KMS-11 (cell line): ENCODE data around the gene DHRS1.
"Not testable (repeated sequence)": the region's sequence is repeated elsewhere in the genome, so short reads cannot be mapped to it uniquely, and the experiment has no call there.

Source experiments
- H2AFZ ChIP-seq: fragments of 200-600 bp; sonication (generic); 2 replicates; pipeline ENCODE4 v1.6.1; 2016; ENCODE audit warnings: antibody characterized with exemption, mixed run types, low read depth
- H3K27ac ChIP-seq: fragments of 200-600 bp; sonication (generic); 2 replicates; pipeline ENCODE4 v1.6.1; 2016; ENCODE audit warnings: mild to moderate bottlenecking, mixed run types
- H3K27me3 ChIP-seq: fragments of 200-600 bp; sonication (generic); 2 replicates; pipeline ENCODE4 v1.6.1; 2017; ENCODE audit warnings: mild to moderate bottlenecking, low read depth, mixed run types, moderate library complexity; ENCODE audit not compliant: insufficient read depth
- H3K36me3 ChIP-seq: fragments of 200-600 bp; sonication (generic); 2 replicates; pipeline ENCODE4 v1.6.1; 2017; ENCODE audit warnings: mild to moderate bottlenecking, mixed run types; ENCODE audit not compliant: insufficient read depth
- H3K4me1 ChIP-seq: fragments of 200-600 bp; sonication (generic); 2 replicates; pipeline ENCODE4 v1.6.1; 2016; ENCODE audit warnings: mild to moderate bottlenecking, low read depth, mixed run types; ENCODE audit not compliant: poor library complexity, severe bottlenecking
- H3K4me2 ChIP-seq: fragments of 200-600 bp; sonication (generic); 2 replicates; pipeline ENCODE4 v1.7.0; 2016; ENCODE audit warnings: mild to moderate bottlenecking, mixed run types
- H3K4me3 ChIP-seq: fragments of 200-600 bp; sonication (generic); IDR thresholded peaks from 2 replicates; pipeline ENCODE4 v1.6.1; 2017; ENCODE audit warnings: low read depth, low read length, mixed read lengths; ENCODE audit not compliant: insufficient read depth
- H3K79me2 ChIP-seq: fragments of 200-600 bp; sonication (generic); 2 replicates; pipeline ENCODE4 v1.6.1; 2016; ENCODE audit warnings: low read depth, mixed run types; ENCODE audit not compliant: insufficient read depth
- H3K9ac ChIP-seq: fragments of 200-600 bp; sonication (generic); 2 replicates; pipeline ENCODE4 v1.6.1; 2016; ENCODE audit warnings: mild to moderate bottlenecking, mixed run types
- H4K20me1 ChIP-seq: fragments of 200-600 bp; sonication (generic); 2 replicates; pipeline ENCODE4 v1.6.1; 2016; ENCODE audit warnings: mild to moderate bottlenecking, mixed run types; ENCODE audit not compliant: insufficient read depth
- CTCF ChIP-seq: fragments of 200-600 bp; sonication (generic); conservative IDR thresholded peaks from 2 replicates; pipeline ENCODE4 v1.6.1; 2017; ENCODE audit warnings: low read depth, mild to moderate bottlenecking, antibody characterized with exemption, low read length, moderate library complexity, mixed read lengths

DHRS1 gene

GRCh38 chr14:24329073-24329663 lies 29.6 kb upstream of the DHRS1 start:
- Histone ChIP-seq H3K79me2 (no peaks in the 10 kb centered on the region), H3K9ac (no peak overlapping the region), H3K4me1 (peaks cover 12% of the 10 kb centered on the region), H4K20me1 (no peaks in the 10 kb centered on the region), H3K27ac (no peak overlapping the region), H3K4me2 (no peak overlapping the region), H3K36me3 (no peaks in the 10 kb centered on the region), H2AFZ (no peak overlapping the region), H3K27me3 (peaks cover 11% of the 10 kb centered on the region; the same call in 1 of the 2 replicates), H3K4me3 (no peak overlapping the region)
- TF ChIP-seq CTCF, result no peak

DNA sequence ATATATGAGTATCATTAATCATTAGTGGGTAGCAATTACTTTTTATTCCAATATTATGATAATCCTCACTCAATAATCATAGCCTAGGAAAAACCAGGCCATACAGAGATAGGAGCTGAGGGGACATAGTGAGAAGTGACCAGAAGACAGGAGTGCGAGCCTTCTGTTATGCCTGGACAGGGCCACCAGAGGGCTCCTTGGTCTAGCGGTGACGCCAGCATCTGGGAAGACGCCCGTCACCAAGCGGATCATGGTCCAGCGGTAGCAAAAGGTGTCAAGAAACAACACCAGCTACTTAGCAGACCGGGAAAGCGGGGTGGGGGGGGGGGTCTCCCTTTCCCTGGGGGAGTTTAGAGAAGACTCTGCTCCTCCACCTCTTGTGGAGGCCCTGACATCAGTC lies 28.3 kb upstream of the DHRS1 start:
- not testable (repeated sequence) for H3K27me3 ChIP-seq, H3K27ac ChIP-seq
- TF ChIP-seq CTCF, result 0 out of 2 replicates have a peak, but pooled peaks have one; percentile 33

GRCh38 chr14:24327303-24327702 lies 27.7 kb upstream of the DHRS1 start:
- H3K27me3 ChIP-seq, result no peaks in the 10 kb centered on the region
- H3K4me2 ChIP-seq, result no peak overlapping the region
- H4K20me1 ChIP-seq, result no peaks in the 10 kb centered on the region
- no peaks in the 10 kb centered on the region for H3K36me3 ChIP-seq
- no peak for TF ChIP-seq CTCF
- no peak overlapping the region for H2AFZ ChIP-seq
- no peak overlapping the region for H3K9ac ChIP-seq
- peaks cover under 1% of the 10 kb centered on the region for H3K4me1 ChIP-seq
- no peak overlapping the region for H3K27ac ChIP-seq
- H3K4me3 ChIP-seq, result no peak overlapping the region
- no peaks in the 10 kb centered on the region for H3K79me2 ChIP-seq

More for the DNA sequence above, 28.3 kb upstream of the DHRS1 start:
- H3K79me2 ChIP-seq, H3K4me2 ChIP-seq, H2AFZ ChIP-seq, H3K36me3 ChIP-seq, H3K9ac ChIP-seq, H3K4me3 ChIP-seq, H3K4me1 ChIP-seq, H4K20me1 ChIP-seq: not testable (repeated sequence)

DNA sequence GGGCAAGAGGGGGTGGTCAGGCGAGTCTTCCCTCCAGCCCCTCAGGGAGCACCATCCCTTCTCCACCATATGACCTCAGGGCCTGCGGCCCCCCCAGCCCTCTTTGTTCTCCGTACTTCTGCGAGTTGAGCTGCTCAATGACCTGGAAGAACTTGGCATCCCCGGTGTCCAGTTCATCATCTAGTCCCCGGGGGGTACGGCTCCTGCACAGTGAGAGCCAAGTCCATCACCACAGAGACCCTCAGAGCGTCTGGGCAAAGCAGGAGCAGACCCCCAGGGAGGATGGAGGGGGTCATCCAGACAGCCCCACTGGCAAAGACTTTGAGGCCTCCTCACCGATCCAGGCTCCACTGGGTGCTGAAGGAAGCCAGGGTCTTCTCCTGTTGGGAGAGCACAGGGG lies 26.4 kb upstream of the DHRS1 start:
- Histone ChIP-seq H3K4me1 (peaks cover 10% of the 10 kb centered on the region), H3K4me2 (no peak overlapping the region), H3K36me3 (no peaks in the 10 kb centered on the region), H4K20me1 (no peaks in the 10 kb centered on the region), H3K4me3 (no peak overlapping the region), H3K79me2 (no peaks in the 10 kb centered on the region), H2AFZ (no peak overlapping the region), H3K27me3 (no peaks in the 10 kb centered on the region), H3K27ac (no peak overlapping the region), H3K9ac (no peak overlapping the region)
- no peak for TF ChIP-seq CTCF
